Central memory CD8-positive, alpha-beta T cell (primary cell): ENCODE data around the gene AGPAT3.

Experiments used
- ATAC-seq: fragments of 150-1000 bp; cut with Tn5 transposase; replicated peaks from 2 replicates; pipeline ENCODE4 v1.10.0; 2022; ENCODE audit warnings: mild to moderate bottlenecking, moderate FRiP score, moderate number of reproducible peaks; ENCODE audit not compliant: poor library complexity, severe bottlenecking; ENCODE audit errors: extremely low read depth
- DNase-seq, 2 donors: peaks; one replicate each; pipeline ENCODE4 v3.0.0; 2021; ENCODE audit warnings: low spot score in 2 of 2
- H3K27ac Mint-ChIP-seq: one replicate; pipeline ENCODE4 v1.8.0; 2022; ENCODE audit warnings: low read depth, mild to moderate bottlenecking, moderate library complexity, mixed read lengths
- H3K27me3 Mint-ChIP-seq: one replicate; pipeline ENCODE4 v1.8.0; 2022; ENCODE audit warnings: mixed read lengths
- H3K36me3 Mint-ChIP-seq: one replicate; pipeline ENCODE4 v1.8.0; 2022; ENCODE audit warnings: mild to moderate bottlenecking, moderate library complexity, mixed read lengths; ENCODE audit not compliant: insufficient read depth
- H3K4me1 Mint-ChIP-seq: one replicate; pipeline ENCODE4 v1.8.0; 2022; ENCODE audit warnings: mixed read lengths
- H3K4me3 Mint-ChIP-seq: one replicate; pipeline ENCODE4 v1.8.0; 2022; ENCODE audit warnings: mild to moderate bottlenecking, moderate library complexity, mixed read lengths
- H3K9me3 Mint-ChIP-seq: one replicate; pipeline ENCODE4 v1.8.0; 2022; ENCODE audit warnings: mixed read lengths

The AGPAT3 gene

GRCh38 chr21:43937891-43938309, 72.9 kb downstream of the AGPAT3 start:
- peak overlapping the region; percentile 38 for H3K4me3 Mint-ChIP-seq

DNA sequence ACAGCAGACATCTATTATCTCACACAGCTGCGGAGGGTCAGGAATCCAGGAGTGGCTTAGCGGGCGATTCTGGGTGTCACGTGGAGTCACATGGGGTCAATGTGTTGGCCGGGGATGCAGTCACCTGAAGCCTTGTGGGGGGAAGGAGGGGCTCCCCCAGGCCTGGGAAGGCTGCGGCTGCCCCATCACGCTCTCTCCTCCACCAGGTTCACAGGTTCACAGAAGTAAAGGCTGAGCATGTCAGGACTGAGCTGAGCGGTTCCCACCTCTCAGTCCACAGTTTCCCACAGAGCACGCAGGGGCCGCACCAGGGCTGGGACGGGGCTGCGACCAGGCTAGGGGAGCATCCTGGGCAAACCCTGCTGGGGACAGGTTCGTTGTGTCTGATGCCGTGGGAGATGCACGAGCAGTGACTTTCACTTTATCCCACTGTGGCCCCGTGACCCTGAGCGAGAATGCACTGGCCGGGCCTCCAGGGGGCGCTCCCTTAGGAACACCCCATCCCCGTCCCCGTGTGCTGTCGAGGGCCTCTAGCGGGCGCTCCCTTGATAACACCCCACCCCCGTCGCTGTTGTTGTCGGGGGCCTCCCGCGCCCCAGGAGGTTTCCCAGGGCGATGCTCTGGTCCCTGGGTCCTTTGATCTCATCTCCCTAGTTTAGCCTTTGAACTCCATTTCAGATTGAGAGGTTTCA, 73.9 kb downstream of the AGPAT3 start:
- H3K9me3 Mint-ChIP-seq = no peaks in the 10 kb centered on the region
- ATAC-seq (peak; percentile 99), DNase-seq (peak; percentile 87 to 89)
- peaks cover 11% of the 10 kb centered on the region for H3K36me3 Mint-ChIP-seq
- H3K4me3 Mint-ChIP-seq = peak overlapping the region; percentile 78
- no peaks in the 10 kb centered on the region for H3K27me3 Mint-ChIP-seq
- H3K4me1 Mint-ChIP-seq = peaks cover 22% of the 10 kb centered on the region
- peak overlapping the region; percentile 51 for H3K27ac Mint-ChIP-seq

More at GRCh38 chr21:43937891-43938309, 72.9 kb downstream of the AGPAT3 start:
- H3K9me3 Mint-ChIP-seq = no peaks in the 10 kb centered on the region
- no peak overlapping the region for H3K27ac Mint-ChIP-seq
- no peaks in the 10 kb centered on the region for H3K27me3 Mint-ChIP-seq
- H3K4me1 Mint-ChIP-seq = peaks cover 28% of the 10 kb centered on the region
- ATAC-seq (no peak), DNase-seq (no peak)
- peaks cover 11% of the 10 kb centered on the region for H3K36me3 Mint-ChIP-seq

GRCh38 chr21:43939443-43940328, 74.7 kb downstream of the AGPAT3 start:
- Mint-ChIP-seq H3K9me3 (no peaks in the 10 kb centered on the region), H3K27ac (peak overlapping the region; percentile 51), H3K36me3 (peaks cover 11% of the 10 kb centered on the region), H3K4me1 (peaks cover 27% of the 10 kb centered on the region), H3K4me3 (peak overlapping the region; percentile 78), H3K27me3 (no peaks in the 10 kb centered on the region)
- DNase-seq = no peak
- no peak for ATAC-seq

GRCh38 chr21:43940329-43941050, 75.5 kb downstream of the AGPAT3 start:
- no peaks in the 10 kb centered on the region for H3K9me3 Mint-ChIP-seq
- peak overlapping the region; percentile 51 for H3K27ac Mint-ChIP-seq
- ATAC-seq = no peak
- H3K27me3 Mint-ChIP-seq = no peaks in the 10 kb centered on the region
- peaks cover 27% of the 10 kb centered on the region for H3K4me1 Mint-ChIP-seq
- no peak for DNase-seq
- H3K4me3 Mint-ChIP-seq = no peak overlapping the region
- peaks cover 7% of the 10 kb centered on the region for H3K36me3 Mint-ChIP-seq

GRCh38 chr21:43942201-43942600, 77.2 kb downstream of the AGPAT3 start:
- peaks cover 27% of the 10 kb centered on the region for H3K4me1 Mint-ChIP-seq
- no peak overlapping the region for H3K27ac Mint-ChIP-seq
- no peak for DNase-seq
- no peaks in the 10 kb centered on the region for H3K9me3 Mint-ChIP-seq
- H3K4me3 Mint-ChIP-seq = no peak overlapping the region
- H3K27me3 Mint-ChIP-seq = no peaks in the 10 kb centered on the region
- no peak for ATAC-seq
- peaks cover 7% of the 10 kb centered on the region for H3K36me3 Mint-ChIP-seq

- H3K4me3 Mint-ChIP-seq = no peak overlapping the region
- ATAC-seq (no peak), DNase-seq (no peak)
- no peaks in the 10 kb centered on the region for H3K9me3 Mint-ChIP-seq
- H3K36me3 Mint-ChIP-seq = peaks cover 3% of the 10 kb centered on the region
- peaks cover 23% of the 10 kb centered on the region for H3K4me1 Mint-ChIP-seq
- no peaks in the 10 kb centered on the region for H3K27me3 Mint-ChIP-seq
- H3K27ac Mint-ChIP-seq = no peak overlapping the region
These were observed 77.6 kb downstream of the AGPAT3 start for GRCh38 chr21:43942621-43943020.

GRCh38 chr21:43943512-43944077, 78.6 kb downstream of the AGPAT3 start:
- Mint-ChIP-seq H3K9me3 (no peaks in the 10 kb centered on the region), H3K27me3 (no peaks in the 10 kb centered on the region), H3K4me3 (no peak overlapping the region), H3K36me3 (peaks cover 5% of the 10 kb centered on the region), H3K4me1 (peaks cover 13% of the 10 kb centered on the region), H3K27ac (no peak overlapping the region)
- no peak for ATAC-seq
- no peak for DNase-seq

DNA sequence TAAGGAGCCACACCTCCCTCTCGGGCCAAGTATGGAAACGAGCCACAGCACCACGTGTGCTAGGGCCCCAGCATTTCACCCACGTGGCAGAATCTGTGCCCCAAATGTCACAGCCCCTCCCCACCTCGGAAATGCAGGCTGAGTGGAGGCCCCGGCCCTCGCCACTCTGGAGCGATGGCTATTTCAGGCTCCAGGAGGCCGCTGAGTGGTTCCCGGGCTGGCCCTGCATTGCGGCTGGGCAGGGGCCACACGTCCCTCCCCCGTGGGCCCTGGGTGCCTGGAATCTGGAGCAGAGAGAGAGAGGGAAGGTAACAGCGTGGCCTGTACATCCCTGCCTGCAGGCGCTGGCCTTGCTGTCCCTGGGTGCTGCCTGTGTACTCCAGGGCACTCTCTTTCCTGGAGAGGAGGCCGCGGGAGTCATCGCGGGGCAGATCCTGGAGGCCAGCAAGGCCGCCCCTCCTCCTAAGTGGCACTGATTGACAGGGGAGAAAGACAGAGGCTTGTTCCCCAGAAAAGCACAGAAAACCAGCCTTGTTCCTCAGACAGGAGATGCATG, 79.1 kb downstream of the AGPAT3 start:
- H3K36me3 Mint-ChIP-seq = peaks cover 5% of the 10 kb centered on the region
- DNase-seq (no peak), ATAC-seq (no peak)
- no peaks in the 10 kb centered on the region for H3K27me3 Mint-ChIP-seq
- H3K9me3 Mint-ChIP-seq = no peaks in the 10 kb centered on the region
- no peak overlapping the region for H3K4me3 Mint-ChIP-seq
- H3K27ac Mint-ChIP-seq = no peak overlapping the region
- H3K4me1 Mint-ChIP-seq = peaks cover 9% of the 10 kb centered on the region

GRCh38 chr21:43944757-43945156, 79.7 kb downstream of the AGPAT3 start:
- no peaks in the 10 kb centered on the region for H3K9me3 Mint-ChIP-seq
- ATAC-seq (no peak), DNase-seq (no peak)
- no peaks in the 10 kb centered on the region for H3K27me3 Mint-ChIP-seq
- no peak overlapping the region for H3K4me3 Mint-ChIP-seq
- no peak overlapping the region for H3K27ac Mint-ChIP-seq
- H3K4me1 Mint-ChIP-seq = peaks cover 11% of the 10 kb centered on the region
- H3K36me3 Mint-ChIP-seq = peaks cover 7% of the 10 kb centered on the region

GRCh38 chr21:43948740-43949498, 83.9 kb downstream of the AGPAT3 start:
- DNase-seq (no peak), ATAC-seq (no peak)
- Mint-ChIP-seq H3K4me3 (no peak overlapping the region), H3K27ac (no peak overlapping the region), H3K4me1 (peaks cover 22% of the 10 kb centered on the region), H3K36me3 (peaks cover 10% of the 10 kb centered on the region), H3K27me3 (no peaks in the 10 kb centered on the region), H3K9me3 (no peaks in the 10 kb centered on the region)

DNA sequence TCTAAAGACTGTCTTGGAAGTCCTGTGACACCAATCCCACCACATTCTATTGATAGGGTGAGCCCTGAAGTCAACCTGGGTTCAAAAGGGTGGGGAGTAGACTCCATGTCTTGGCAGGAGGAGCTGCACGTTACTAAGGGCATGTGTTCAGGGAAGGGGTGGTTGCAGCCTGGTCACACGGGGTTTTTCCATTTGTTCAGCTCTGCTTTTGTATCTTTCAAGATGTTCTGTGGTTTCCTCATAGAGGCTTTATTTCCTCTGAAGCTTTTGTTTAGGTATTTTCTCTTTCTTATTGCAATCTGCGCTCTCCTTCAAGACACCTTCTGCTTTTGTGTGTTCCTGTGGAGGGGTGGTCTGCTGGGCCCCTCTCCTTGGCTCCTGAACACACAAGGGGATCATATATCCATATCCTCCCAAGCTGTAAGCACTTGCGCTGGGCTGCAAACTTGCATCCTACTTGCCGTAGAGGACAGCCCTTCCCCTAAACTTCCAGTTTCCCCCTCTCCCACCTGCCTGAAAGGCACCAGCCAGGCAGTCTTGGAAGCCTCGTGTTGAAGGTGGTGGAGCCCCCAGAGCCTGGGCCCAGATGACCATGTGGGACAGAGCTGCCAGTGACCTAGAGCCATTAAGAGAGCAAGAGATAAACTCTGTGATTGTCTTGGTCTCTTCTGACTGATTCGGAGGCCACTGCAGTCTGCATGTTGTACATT, 84.6 kb downstream of the AGPAT3 start:
- H3K4me1 Mint-ChIP-seq = peaks cover 17% of the 10 kb centered on the region
- ATAC-seq = no peak
- H3K27me3 Mint-ChIP-seq = no peaks in the 10 kb centered on the region
- peaks cover 8% of the 10 kb centered on the region for H3K36me3 Mint-ChIP-seq
- H3K9me3 Mint-ChIP-seq = no peaks in the 10 kb centered on the region
- DNase-seq = no peak
- H3K4me3 Mint-ChIP-seq = no peak overlapping the region
- no peak overlapping the region for H3K27ac Mint-ChIP-seq
